ENCODE measurements around the gene CCDC88A.

DNA sequence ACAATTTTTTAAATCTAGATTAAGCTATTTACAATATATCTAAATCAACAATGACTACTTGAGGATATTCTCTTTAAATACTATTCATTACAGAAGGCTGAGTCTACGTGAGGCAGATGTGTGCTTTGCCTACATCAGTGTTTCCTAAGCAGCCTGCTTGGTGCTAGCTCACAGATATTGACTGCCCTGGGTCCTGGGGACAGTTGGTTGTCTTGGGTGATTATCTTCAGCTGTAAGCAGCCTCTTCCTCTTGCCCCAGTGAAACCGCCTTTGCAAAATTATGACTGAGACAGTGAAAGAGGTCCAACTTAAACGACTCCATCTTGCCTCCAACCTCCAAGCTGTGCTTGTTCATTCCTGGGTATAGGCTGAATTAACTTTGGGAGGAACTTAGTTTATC, 39.6 kb upstream of the CCDC88A start:
- TF ChIP-seq CTCF (IDR thresholded peaks at IDR 0.05; ENCODE audit: insufficient read depth, low read depth, low read length): no peak
- TF ChIP-seq EZH2 (IDR thresholded peaks at IDR 0.05; ENCODE audit: insufficient read depth, low read length): no peak

Measured in astrocyte (in vitro differentiated cells and primary cell).